ENCODE measurements around the gene LHFPL5.

The LHFPL5 gene

GRCh38 chr6:35850208-35850607, 45.1 kb downstream of the LHFPL5 start:
- in situ Hi-C loops (cut with HindIII; ENCODE audit: low sequenced_read_pairs) = loop anchor here (5.0 kb wide), 1 partner anchor 53 kb away; the partner anchor contains the start of gene CLPS

- in situ Hi-C loops (cut with HindIII; ENCODE audit: low sequenced_read_pairs) = loop anchor here (5.0 kb wide), 1 partner anchor 56 kb away; the partner anchor contains the start of gene CLPS
Observed at GRCh38 chr6:35852994-35853393, 47.8 kb downstream of the LHFPL5 start.

GRCh38 chr6:35856250-35856649, 51.1 kb downstream of the LHFPL5 start:
- in situ Hi-C loops (cut with HindIII; ENCODE audit: low sequenced_read_pairs) = no loop called here

GRCh38 chr6:35857853-35858252, 52.7 kb downstream of the LHFPL5 start:
- in situ Hi-C loops (cut with HindIII; ENCODE audit: low sequenced_read_pairs) = no loop called here

GRCh38 chr6:35859367-35859766, 54.2 kb downstream of the LHFPL5 start:
- in situ Hi-C loops (cut with HindIII; ENCODE audit: low sequenced_read_pairs) = no loop called here

Measured in endothelial cell of hepatic sinusoid (primary cell).